Cerebellar cortex (tissue), 1 donor: Measurements from ENCODE around the gene MRPL40.
A peak's percentile ranks its signal among the peaks of the same experiment; 100 is the strongest.

Source experiments
- DNase-seq: peaks from one replicate; pipeline ENCODE4 v3.0.0-alpha.2; 2015; ENCODE audit warnings: low spot score

Gene MRPL40

DNA sequence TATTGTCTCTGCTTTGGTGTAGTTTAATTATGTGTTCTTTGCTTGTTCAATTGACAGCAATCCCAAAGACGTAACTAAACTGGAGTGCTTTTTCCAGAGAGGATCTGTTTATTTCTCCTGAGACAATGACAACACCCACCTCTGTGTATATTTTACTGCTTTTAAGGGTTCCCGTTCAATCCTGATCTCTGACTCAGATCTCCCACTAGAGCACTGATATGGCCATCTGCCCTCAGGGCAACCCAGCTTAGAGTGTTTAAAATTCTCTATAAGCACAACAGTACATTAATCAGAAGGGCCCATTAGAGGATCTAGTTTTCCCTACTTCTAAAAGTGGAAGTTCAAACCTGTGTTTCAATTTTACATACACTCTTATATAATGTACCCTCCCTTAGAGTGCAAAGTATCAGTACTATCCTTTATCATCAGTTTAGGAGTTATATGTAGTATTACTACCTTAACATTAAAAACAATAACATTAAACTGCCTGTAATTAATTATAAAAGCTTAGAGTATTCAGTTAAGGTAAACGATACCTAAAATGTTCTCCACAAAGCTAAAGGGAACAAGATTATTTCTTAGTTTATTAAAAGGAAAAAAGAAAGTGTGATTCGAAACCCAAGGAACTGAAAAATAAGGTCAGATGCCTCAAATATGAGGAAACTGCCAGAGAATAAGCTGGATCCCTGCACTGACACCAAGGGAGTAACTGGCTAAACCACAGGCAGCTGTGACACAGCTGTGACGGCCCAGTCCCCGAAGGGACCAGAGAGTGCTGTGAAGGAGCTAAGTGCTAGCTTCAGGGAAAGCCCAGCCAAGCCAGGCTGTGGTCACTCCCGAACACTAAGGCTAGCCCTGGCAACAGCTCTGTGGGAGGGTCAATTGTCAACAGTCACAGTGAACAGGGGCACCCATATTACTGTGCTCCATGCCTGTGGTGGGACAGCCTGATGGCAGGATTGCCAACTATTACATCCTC lies 31.4 kb downstream of the MRPL40 start:
- no peak for DNase-seq

DNA sequence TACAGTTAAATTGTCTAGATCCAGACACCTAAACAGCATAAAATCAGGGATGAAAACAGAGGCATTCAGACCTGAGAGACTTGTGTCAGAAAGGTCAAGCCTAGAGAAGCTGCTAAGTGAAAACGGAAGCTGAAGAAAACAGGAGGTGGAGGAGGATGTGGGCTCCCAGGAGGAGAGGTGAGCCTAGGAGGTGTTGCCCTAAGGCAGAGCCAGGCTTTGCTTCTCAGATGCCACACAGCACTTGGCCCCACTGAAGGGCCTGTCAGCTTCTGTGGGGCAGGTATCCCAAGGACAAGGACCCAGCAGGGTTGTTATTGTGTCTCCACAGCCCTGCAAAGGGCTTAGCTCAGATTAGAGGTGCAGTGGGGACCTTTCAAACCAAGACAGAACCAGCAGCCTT lies 32.2 kb downstream of the MRPL40 start:
- no peak for DNase-seq

DNA sequence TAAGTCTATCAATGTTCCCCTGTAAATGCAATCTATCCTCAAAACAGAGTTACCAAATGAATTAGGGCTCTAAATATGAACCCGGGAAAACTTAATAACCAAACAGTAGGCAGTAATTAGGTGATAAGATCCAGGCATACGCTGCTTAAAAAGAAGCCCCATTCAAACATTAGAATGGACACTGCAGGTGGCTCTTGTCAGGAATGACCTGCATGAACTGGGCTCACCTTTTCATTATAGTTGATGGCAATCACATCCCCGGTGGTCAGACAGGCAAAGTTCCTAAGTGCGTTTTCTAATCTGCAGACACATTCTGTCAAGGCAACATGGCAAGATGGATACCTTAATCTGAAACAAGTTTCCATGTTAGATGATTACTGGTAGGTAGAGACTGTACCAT lies 32.6 kb downstream of the MRPL40 start:
- DNase-seq = no peak

DNA sequence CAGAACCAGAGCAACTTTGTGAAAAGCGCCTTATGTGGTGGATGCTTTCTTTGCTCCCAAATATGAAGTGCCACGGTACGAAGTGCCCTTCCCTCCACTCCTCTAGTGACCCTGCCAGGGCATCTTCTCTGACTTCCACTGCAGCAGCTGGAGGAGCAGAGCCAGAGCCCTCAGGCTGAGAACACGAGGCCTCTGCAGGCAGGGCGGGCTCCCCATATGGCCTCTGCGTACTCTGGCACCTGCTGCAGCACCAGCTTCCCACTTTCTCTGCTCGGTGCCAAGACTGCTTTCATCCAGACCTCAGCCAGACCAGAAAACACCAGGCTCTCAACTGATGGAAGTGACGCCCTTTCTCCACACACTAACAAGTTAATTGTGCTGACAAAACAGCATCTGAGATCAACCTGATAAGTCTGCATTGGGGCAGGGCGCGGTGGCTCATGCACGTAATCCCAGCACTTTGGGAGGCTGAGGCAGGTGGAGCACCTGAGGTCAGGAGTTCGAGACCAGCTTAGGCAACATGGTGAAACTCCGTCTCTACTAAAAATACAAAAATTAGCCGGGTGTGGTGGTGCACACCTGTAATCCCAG lies 33.9 kb downstream of the MRPL40 start:
- peak; percentile 67 for DNase-seq

DNA sequence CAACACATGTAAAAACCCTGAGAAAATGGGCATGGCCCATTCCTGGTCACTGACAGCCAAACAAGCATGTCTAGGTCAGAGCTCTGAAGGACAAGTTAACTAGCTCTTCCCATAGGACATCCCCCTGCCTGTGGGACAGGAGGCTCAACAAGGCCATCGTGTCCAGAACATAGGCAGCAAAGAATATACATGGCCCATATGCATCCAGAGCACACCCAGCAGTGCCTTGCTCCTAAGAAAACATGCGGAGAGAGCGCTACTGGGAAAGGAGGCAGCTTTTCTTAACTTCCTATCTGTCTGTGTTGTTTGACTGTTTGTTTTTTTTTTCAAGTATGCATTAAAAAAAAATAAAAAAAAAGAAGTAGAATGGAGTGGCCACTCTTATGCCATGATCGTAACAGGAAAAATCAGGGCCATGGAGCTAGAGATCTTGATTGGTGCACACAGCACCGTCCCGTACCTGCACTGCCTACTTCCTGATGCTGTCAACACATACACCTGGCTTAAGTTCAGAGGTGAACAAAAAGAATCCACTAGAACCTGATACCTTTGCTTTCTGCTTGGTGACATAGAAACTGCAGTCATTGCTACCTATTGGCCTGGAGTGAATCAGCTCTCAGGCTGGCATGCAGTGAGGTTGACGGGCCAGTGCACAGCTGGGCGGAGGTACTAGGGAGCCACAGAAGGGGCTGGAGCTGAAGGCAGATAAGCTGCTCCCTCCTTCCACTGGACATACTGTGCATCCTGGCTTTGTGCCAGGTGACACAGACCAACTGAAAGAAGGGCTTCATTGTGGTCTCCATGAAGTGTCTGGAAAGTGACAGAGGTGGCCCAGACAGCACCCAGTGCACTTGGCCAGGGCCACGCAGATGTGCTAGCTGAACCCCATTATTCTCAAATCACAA lies 34.8 kb downstream of the MRPL40 start:
- no peak for DNase-seq

DNA sequence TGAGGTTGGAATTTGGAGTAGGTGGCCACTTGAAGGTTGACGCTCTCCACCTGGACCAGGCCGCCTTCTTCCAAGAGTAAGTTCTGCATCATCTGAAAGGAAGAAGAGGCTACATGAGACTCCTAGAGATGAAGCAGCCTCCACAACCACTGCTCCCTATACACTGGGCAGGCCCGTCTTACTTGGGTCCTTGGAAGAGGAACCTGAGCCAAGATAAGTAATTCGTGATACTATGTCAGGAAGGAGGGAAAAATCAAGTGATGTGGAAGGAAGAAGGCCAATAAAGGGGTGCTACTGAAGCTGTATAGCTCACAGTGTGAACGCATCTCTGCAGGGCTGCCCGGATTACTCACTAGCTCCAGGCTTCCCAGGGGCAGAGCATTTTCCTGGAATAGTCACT lies 35.6 kb downstream of the MRPL40 start:
- DNase-seq = no peak

DNA sequence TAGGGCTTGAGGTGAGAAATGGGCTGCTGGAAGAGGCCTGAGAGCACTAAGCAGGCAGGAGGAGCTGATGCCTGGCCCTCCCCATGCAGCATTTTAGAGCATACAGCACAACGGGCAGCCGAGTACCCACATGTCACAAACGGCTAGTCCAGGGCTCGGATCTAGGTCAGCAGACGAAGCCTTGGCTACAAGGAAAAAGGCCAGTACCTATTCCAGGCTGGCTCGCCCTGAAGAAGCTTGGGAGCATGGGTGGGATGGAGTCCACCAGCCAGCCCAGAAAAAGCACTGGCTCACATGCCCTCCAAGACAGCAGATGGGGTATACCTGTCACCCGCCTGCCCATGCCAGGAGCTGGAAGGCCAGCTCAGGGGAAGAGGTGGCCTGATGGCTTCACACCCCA lies 37.1 kb downstream of the MRPL40 start:
- DNase-seq = peak; percentile 93

DNA sequence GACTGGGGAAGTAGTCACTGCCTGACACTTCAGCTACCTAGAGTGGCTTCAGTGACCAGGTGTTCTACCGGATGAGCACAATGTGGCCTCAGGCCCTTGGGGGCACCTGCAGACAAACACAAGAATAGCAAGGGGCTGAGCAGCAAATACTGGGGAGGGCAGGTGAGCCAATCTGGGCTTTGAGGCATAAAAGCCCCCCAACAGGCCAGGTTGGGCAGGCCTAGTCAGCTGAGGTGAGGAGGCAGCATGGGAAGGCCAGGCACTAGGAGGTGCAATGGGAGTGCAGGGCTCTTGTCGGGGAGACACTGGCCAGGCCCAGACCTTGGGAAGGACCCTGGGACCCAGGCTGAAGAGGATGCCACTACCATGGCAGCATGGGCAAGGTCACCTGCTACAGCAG lies 37.7 kb downstream of the MRPL40 start:
- no peak for DNase-seq

DNA sequence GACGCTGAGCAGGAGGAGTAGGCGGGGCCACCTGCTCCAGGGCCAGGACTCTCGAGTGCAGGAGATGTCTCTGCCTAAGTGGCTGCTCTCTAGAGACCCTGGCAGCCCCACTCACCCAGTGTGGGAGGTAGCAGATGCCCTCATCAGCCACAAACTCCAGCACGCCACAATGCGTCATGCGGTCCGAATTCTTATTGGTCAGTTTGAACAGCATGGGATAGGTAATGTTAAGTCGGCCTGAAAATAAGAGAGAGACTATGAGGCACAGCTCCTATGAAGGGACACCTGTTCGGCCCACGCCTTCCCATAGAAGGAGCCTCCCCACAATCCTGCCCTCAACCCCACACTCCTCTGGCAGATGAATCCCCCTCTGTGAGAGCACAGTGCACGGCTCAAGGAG lies 39.2 kb downstream of the MRPL40 start:
- no peak for DNase-seq

DNA sequence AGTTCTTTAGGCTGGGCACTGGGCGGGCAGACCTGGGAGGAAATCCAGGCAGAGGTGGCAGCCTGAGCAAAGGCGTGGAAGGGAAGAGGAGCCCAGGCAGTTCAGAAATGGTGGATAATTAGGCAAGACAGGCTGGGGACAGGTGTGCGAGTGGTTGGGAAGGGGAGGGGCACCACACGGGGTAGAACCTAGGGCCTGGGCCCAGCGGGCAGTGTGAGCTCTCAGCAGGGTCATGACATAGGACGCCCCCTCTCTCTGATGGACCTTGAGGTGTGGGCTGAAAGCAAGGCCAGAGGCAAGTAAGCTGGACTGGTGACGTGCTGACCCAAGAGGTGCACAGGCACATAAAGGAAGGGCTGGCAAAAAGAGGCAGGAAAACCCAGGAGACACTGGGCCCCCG lies 39.9 kb downstream of the MRPL40 start:
- DNase-seq = no peak

DNA sequence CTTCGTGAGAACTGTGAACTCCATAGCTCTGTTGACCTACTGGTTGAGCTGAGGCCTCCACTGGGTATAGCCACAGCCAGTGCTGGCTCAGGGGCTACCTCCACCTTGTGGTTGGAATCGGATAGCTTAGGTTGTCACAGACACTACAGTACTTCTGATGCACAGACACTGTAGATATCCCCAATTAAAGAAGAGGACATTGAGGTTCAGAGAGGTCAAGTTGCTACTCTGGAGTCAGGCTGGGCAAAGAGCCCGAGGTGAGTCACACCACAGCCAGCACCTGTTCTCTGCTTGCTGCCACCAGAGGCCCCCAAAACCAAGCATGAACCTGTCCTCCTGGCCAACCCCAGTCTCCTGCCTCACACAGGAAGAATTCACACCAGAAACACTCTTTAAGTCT lies 41.2 kb downstream of the MRPL40 start:
- no peak for DNase-seq

DNA sequence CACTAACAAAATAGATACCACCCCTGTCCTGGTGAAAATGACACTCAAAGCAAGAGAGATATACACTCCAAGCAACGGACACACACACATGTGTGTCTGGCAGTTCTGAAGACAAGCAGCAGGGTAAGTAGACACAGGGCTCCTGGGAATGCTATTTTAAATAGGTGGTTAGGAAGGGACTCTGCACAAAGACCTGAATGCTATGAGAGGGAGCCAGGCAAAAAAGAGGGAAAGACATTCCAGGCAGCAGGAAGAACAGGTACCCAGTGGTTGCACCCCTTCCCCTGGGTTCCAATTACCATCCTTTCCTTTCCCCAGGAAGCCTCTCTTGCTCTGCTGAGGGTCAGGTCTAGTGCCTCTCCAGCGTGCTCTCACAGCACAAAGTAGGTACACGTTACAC lies 43.7 kb downstream of the MRPL40 start:
- DNase-seq = no peak

DNA sequence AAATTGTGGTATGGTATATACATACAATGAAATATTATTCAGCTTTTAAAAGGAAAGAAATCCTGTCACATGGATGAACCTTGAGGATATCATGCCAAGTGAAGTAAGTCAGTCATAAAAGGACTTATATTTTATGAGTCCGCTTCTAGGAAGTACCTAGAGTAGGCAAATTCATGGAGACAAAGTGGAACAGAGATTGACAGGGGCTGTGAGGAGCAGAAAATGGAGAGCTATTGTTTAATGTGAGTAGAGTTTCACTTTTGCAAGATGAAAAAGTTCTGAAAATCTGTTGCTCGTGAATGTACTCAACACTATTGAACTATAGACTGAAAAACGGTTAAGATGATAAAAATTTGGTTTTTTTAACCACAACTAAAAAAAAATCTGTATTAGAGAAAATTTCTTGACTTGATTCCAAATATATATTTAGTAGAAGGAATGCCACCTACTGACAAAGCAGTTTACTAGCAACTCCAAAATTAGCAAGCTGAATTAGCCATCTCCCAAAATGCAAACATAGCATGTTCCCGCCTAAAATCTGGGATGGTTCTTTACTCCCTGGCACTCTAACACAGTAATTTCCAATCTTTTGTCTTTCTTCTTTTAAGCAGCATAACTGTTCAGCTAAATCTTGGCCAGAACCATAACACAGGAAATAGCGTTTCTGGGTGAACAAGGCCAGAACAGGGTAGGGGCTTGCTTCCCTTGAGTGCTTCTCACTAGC lies 45.1 kb downstream of the MRPL40 start:
- no peak for DNase-seq

DNA sequence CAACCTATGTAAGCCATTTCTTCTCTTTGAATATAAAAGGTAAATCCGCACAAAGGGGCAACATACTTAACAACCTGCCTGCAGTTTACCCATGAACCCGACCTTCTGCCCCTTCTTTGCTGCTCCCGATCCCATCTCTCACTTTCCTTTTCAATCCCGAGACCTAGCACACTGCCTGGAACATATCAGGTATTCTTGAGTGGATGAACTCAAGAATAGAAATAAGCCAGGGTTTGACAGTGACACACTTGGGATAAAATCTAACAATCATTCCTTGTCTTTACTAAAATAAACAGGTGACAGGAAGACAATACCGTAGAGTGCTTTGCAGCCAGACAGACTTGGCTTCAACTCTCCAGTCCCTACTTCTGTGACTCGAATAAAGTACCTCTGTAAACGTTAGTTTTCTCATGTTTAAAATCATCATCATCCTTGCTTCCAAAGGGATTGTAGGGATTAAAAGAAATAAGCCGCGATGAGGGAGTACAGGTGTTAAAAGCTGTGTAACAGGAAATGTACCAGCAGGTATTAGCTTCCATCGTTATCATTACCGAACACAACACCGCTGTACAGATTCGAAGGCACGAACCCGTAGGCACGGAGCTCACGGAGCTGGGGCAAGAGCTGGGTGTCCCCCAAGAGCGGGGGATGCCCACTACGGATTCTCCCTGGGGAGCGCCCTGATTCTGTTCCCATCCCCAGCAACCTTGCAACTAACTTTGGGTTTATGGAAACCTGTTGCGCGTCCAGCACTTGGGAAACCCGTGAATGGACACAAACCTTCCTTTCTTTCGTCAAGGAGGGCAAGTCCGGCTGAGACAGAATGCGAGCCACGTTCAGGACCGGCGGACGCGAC lies 45.9 kb downstream of the MRPL40 start:
- DNase-seq = no peak

DNA sequence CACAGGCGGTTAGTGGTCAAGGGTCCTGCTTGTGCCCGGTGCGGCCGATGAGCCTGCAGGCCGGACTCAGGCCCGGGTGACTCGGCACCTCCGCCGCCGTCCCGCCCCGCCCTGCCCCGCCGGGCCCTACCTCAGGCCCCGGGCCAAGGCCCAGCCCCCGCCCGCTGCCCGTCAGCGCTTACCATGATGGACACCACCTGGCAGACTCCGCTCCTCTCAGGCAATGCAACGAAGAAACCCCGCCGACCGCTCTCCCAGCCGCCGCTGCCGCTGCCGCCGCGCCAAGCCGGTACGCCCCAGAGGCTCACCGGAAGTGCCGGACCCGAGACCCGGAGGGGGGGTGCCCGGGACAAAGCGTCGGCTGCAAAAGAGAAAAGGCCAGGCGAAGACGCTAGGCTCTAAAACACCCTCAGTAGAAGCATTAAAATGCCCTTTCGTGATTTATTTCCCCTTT lies 46.6 kb downstream of the MRPL40 start, which contains the start of gene UFD1:
UFD1 (minus strand) TSS at position 293 of the 454 bp plus-strand sequence; CDS start at position 185, 108 bp downstream.
- DNase-seq = peak; percentile 77

DNA sequence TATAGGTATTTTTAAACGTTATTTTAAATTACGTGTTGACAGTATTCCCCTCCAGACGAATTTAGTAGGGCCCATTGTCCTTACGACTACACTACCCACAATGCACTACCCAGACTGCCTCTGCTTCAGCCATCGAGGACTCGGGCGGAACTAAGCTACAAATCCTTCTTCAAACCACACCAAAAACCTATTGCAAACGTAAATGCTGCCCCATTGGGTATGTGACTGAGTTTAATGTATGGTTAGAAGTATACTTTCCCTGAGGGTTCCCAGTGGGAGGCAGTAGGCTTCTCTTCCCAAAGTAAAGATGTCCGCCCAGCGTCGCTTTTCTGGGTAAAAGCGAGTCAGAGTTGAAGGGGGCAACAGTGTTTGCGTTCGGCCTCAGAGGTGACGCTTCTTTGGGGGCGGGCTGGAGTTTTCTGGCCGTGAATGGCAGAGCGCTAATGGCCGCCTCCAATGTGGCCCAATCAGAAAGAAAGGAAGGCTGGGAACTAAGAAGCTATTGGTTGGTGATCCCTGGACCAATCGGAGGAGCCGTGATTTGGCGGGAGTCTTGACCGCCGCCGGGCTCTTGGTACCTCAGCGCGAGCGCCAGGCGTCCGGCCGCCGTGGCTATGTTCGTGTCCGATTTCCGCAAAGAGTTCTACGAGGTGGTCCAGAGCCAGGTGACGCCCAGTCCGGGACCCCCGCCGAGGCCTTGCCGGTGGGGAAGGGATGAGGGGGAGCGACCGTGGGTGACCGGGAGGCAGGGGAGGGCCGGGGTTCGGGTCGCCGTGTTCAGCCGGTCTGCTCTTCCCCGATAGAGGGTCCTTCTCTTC lies 47.2 kb downstream of the MRPL40 start, which contains the start of gene CDC45:
CDC45 (plus strand) TSS at position 566 of the 818 bp plus-strand sequence; CDS start at position 615, 49 bp downstream.
- peak; percentile 99 for DNase-seq

DNA sequence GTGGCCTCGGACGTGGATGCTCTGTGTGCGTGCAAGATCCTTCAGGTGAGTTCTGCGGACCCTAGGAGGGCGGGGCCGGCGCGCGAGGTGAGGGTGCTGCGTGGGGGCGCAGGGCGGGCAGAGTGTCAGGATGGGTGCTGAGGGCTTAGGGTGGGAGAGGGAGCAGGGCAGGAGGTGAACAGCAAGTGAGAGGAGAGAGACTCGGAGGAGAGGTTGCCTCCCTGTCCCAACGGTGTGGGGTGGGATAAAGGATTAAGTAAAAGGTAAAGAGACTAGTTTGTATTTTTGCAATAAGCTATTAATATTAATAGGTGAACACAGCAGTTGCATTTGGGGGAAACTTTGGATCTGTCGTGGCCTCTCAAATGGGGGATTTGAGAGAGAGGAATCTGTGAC lies 47.8 kb downstream of the MRPL40 start:
- no peak for DNase-seq

DNA sequence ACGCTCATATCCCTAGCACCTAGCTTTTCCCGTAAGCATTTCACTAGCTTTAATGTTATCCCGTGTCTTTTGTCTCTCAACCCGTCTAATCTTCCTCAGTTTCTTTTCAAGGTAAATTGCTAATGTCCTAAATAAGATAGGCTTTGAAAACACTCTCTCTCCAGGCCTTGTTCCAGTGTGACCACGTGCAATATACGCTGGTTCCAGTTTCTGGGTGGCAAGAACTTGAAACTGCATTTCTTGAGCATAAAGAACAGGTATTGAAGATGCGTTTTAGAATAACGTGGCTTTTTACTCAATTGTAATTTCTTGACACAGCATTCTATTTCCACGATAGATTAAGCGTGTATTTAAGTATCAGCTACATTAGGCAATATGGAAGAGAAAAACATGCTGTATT lies 48.4 kb downstream of the MRPL40 start:
- DNase-seq = no peak

DNA sequence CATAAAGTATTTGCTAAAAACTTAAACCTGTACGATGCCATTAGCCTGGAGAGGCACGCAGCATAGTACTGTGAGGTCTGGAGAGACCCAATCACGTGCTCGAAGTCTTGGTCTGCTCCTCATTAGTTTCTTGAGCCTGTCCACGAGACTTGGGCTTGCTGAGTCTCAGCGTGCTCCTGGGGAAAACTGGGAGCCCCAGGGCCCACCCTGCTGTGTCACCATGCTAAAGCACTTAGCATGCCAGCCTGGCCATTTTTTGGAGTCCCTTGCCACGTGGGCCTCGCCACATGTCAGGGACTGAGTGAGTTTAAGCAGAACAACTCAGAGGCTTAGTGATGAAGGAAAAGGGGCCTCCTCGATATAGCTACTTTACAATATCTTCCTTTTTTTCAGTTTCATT lies 50.0 kb downstream of the MRPL40 start:
- no peak for DNase-seq
